ENCODE measurements around the gene RPL18A.

Gene RPL18A

GRCh38 chr19:17862711-17863519 lies 3.2 kb downstream of the RPL18A start:
- TF ChIP-seq, protein P1, sequence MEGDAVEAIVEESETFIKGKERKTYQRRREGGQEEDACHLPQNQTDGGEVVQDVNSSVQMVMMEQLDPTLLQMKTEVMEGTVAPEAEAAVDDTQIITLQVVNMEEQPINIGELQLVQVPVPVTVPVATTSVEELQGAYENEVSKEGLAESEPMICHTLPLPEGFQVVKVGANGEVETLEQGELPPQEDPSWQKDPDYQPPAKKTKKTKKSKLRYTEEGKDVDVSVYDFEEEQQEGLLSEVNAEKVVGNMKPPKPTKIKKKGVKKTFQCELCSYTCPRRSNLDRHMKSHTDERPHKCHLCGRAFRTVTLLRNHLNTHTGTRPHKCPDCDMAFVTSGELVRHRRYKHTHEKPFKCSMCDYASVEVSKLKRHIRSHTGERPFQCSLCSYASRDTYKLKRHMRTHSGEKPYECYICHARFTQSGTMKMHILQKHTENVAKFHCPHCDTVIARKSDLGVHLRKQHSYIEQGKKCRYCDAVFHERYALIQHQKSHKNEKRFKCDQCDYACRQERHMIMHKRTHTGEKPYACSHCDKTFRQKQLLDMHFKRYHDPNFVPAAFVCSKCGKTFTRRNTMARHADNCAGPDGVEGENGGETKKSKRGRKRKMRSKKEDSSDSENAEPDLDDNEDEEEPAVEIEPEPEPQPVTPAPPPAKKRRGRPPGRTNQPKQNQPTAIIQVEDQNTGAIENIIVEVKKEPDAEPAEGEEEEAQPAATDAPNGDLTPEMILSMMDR (IDR thresholded peaks at IDR 0.05; ENCODE audit: insufficient read depth, low read depth, low read length, missing control alignments) = no peak
- DNase-seq (ENCODE audit: low read depth) = peak; percentile 63
- no peak overlapping the region for H3K4me3 ChIP-seq (ENCODE audit: low read depth, low read length)

GRCh38 chr19:17863520-17864182 lies 3.9 kb downstream of the RPL18A start:
- TF ChIP-seq, protein P1 (IDR thresholded peaks at IDR 0.05; ENCODE audit: insufficient read depth, low read depth, low read length, missing control alignments) = no peak
- no peak overlapping the region for H3K4me3 ChIP-seq (ENCODE audit: low read depth, low read length)
- DNase-seq (ENCODE audit: low read depth) = no peak

GRCh38 chr19:17865364-17866311 lies 5.9 kb downstream of the RPL18A start:
- DNase-seq (ENCODE audit: low read depth) = peak; percentile 63
- H3K4me3 ChIP-seq (ENCODE audit: low read depth, low read length) = no peak overlapping the region
- TF ChIP-seq, protein P1 (IDR thresholded peaks at IDR 0.05; ENCODE audit: insufficient read depth, low read depth, low read length, missing control alignments) = no peak

DNA sequence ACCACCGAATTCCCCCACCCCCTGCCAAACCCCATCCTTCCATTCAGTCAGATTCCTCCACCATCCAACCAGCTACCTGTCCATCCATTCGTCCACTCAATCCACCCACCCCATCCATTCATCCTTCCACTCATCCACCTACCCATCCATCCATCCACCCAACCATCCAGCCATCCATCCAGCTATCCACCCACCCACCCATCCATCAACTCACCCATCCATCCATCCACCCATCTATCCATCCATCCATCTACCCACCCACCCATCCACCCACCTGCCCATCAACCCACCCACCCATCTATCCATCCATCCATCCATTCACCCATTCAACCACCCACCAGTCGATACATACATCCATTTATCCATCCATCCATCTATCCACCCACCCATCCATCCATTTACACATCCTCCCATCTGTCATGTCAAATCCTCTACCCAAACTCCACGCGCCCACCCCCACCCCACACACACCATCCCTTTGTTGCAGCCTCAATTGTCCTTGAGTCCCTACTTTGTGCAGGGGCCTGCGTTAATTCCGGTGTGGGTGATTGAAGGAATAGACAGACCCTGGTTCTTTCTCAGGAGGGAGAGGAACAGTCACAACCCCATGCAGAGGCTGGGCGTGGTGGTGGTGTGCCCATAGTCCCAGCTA lies 6.7 kb downstream of the RPL18A start:
- DNase-seq (ENCODE audit: low read depth) = no peak
- TF ChIP-seq, protein P1 (IDR thresholded peaks at IDR 0.05; ENCODE audit: insufficient read depth, low read depth, low read length, missing control alignments) = no peak
- no peak overlapping the region for H3K4me3 ChIP-seq (ENCODE audit: low read depth, low read length)

- no peak for DNase-seq (ENCODE audit: low read depth)
- no peak overlapping the region for H3K4me3 ChIP-seq (ENCODE audit: low read depth, low read length)
- TF ChIP-seq, protein P1 (IDR thresholded peaks at IDR 0.05; ENCODE audit: insufficient read depth, low read depth, low read length, missing control alignments) = no peak
These were observed 7.3 kb downstream of the RPL18A start for GRCh38 chr19:17866964-17867486.

GRCh38 chr19:17868669-17869068 lies 9.0 kb downstream of the RPL18A start:
- H3K4me3 ChIP-seq (ENCODE audit: low read depth, low read length) = no peak overlapping the region
- no peak for DNase-seq (ENCODE audit: low read depth)
- TF ChIP-seq, protein P1 (IDR thresholded peaks at IDR 0.05; ENCODE audit: insufficient read depth, low read depth, low read length, missing control alignments) = no peak
